GM12892 (cell line): ENCODE results near the gene ACSL3.

Experiments
- POLR2AphosphoS5 ChIP-seq: IDR thresholded peaks from 2 replicates; pipeline ENCODE4 v1.6.1; 2011; ENCODE audit warnings: low read depth, low read length, control low read depth
- TAF1 ChIP-seq: IDR thresholded peaks from 2 replicates; pipeline ENCODE4 v1.6.1; 2011; ENCODE audit warnings: low read depth, mild to moderate bottlenecking, control low read depth, low read length, borderline replicate concordance

DNA sequence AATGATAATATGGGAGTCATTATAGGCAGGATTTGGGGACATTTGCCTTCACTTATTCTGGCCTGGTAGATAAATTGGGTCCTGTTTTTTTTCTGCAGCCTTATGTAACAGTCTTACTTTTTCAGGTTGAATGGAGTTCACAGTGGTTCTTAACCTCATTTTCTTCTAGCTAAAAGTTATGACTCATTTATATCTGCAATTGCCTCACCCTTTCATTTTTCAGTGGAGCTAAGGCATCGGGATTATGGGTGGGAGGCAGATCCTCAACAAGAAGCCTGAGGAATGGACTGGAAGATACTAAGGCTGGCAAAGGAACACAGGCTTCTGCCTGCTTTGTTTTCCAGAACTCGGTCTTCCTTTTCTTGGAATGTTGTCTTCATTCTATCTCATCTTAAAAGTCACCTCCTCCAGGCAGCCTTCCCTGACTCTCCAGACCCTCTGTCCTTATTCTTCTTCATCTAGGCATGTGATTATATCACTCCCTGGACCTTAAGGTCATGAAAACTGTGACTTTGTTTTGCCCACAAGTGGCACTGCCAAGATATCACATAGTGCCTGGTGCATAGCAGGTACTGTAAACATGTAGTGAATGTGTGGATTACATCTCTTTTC is 41.0 kb upstream of the ACSL3 start:
- TF ChIP-seq POLR2AphosphoS5: no peak
- no peak for TF ChIP-seq TAF1
